ENCODE results near the gene USP47.

- no peak for TF ChIP-seq CTCF (IDR thresholded peaks at IDR 0.05)
- TF ChIP-seq EZH2 (IDR thresholded peaks at IDR 0.05; ENCODE audit: borderline replicate concordance, insufficient read depth, low read depth, low read length, poor library complexity, severe bottlenecking), result no peak
Measured at GRCh38 chr11:11961399-11962028, 119.7 kb downstream of the USP47 start.
